Left hindlimb (tissue), 1 donor: ENCODE measurements around the gene LAMC2.
"Not testable (repeated sequence)": the region's sequence is repeated elsewhere in the genome, so short reads cannot be mapped to it uniquely, and the experiment has no call there.

Experiments
- DNase-seq: peaks from one replicate; pipeline ENCODE4 v3.0.0-alpha.2; 2018

The LAMC2 gene

GRCh38 chr1:183239220-183239742, 53.2 kb downstream of the LAMC2 start:
- DNase-seq = no peak

DNA sequence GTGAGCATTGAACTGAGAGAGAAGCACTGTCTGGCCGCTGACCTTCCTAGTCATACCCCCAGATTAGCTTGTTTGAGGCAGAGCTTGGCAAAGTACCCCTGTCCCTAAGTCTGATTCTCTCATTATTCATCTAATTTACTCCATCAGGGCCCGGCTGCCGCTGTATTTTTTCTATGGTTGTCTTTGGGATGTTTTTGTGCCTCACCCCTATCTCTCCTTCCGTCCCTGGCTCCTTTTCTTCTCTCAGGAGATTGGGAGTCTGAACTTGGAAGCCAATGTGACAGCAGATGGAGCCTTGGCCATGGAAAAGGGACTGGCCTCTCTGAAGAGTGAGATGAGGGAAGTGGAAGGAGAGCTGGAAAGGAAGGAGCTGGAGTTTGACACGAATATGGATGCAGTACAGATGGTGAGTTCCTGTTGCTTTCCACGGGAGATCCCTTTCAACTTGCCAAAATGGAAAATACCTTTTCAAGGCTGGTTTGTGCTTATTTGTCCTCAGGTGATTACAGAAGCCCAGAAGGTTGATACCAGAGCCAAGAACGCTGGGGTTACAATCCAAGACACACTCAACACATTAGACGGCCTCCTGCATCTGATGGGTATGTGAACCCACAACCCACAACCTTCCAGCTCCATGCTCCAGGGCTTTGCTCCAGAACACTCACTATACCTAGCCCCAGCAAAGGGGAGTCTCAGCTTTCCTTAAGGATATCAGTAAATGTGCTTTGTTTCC, 53.9 kb downstream of the LAMC2 start:
- DNase-seq = no peak

- DNase-seq = no peak
These were observed 54.4 kb downstream of the LAMC2 start for GRCh38 chr1:183240526-183240825.

GRCh38 chr1:183240853-183241252, 54.8 kb downstream of the LAMC2 start:
- not testable (repeated sequence) for DNase-seq

- DNase-seq = no peak
These were observed 55.4 kb downstream of the LAMC2 start for GRCh38 chr1:183241471-183241870.

DNA sequence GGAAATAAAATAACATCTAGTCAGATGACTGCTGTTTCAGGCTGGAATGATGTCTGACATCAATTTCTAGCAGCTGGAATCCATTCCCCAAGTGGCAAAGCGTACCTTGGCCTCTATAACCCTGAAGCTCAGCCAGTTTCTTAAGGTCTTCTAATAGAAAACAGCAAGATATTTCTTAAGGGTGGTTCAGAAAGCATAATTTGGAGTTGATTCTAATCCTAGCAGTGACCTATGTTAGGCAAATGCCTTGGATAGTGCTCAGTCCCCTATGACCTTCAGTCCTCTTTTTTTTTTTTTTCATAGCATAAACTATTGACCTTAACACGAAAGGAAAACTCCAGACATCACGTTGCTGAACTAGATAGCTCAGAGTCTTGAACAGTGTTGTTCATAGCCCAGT, 56.5 kb downstream of the LAMC2 start:
- DNase-seq = no peak

- no peak for DNase-seq
These were observed 57.3 kb downstream of the LAMC2 start for GRCh38 chr1:183243161-183244050.

DNA sequence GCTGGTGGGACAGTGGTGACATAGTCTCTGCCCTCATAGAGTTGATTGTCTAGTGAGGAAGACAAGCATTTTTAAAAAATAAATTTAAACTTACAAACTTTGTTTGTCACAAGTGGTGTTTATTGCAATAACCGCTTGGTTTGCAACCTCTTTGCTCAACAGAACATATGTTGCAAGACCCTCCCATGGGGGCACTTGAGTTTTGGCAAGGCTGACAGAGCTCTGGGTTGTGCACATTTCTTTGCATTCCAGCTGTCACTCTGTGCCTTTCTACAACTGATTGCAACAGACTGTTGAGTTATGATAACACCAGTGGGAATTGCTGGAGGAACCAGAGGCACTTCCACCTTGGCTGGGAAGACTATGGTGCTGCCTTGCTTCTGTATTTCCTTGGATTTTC, 58.4 kb downstream of the LAMC2 start:
- peak; percentile 71 for DNase-seq

DNA sequence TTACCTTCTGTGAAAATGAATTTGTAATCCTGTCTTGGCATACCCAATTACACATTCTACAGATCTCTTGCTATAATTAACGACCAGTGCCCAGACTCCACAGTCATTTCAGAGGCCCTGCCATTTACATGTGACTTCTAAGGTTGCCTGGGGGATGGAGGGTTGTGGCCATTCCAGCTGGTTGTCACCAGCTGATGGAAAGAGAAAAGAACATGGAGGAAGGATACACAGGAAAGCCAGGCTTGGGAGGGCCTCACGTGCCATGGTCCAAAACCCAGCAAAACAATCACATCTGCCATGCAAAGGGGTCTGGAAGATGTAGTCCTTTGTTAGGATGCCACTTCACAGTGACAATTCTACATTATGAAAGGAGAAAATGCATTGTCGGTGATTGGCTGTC, 59.3 kb downstream of the LAMC2 start:
- no peak for DNase-seq

- DNase-seq = no peak
These were observed 60.4 kb downstream of the LAMC2 start for GRCh38 chr1:183246436-183246835.

- no peak for DNase-seq
These were observed 61.0 kb downstream of the LAMC2 start for GRCh38 chr1:183247066-183247465.

GRCh38 chr1:183247484-183247883, 61.4 kb downstream of the LAMC2 start:
- no peak for DNase-seq

DNA sequence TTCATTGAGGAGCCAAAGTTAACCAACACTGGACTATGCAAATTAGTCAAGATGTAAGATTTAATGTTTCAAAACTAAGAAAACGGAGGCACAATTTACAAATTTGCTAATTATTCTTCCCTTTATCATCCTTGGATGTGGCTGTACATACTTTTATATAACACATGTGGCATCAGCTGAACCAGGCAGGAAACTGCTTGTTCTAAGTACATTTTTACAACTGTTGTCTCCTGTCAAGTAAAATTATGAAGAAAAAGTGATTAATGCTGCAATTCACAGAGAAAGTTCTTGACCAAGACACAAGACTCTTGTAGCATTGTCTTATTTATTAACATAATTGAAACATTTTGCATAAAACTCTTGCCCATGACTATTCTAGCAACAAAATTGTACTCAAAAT, 61.9 kb downstream of the LAMC2 start:
- no peak for DNase-seq

DNA sequence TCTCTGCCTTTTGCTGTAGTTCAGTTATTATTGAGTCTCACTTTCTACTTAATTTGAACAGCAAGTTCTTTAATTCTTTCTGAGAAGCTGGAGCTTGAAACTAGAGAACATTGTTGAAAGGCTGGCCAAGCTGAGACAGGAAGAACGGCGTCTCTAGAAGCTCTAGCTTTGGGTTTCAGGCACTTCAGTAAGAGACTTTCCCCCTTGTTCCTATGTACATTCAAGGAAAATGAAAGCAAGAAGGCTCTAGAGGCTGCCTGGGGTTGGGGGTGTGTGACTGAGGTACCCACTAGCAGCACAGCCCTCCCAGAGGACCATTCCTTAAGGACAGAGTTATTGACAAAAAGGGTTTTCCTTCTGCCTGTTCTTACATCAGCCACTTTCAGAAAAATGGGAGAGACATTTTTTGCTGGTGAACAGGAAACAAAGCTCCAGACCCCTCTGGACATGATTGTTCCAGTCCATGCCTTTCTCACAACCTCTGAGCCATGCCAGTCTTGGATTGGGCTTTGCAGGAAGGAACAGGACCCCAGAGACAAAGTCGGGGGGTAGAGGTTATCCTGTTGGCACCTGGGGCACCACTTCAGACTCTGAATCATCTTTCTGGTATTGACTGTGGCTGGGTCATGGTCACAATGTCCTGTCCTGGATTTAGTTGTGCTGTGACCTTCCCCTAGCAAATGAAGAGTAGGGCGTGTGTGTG, 63.1 kb downstream of the LAMC2 start:
- no peak for DNase-seq

- no peak for DNase-seq
These were observed 63.9 kb downstream of the LAMC2 start for GRCh38 chr1:183249941-183250452.

GRCh38 chr1:183251101-183251958, 65.3 kb downstream of the LAMC2 start:
- no peak for DNase-seq

DNA sequence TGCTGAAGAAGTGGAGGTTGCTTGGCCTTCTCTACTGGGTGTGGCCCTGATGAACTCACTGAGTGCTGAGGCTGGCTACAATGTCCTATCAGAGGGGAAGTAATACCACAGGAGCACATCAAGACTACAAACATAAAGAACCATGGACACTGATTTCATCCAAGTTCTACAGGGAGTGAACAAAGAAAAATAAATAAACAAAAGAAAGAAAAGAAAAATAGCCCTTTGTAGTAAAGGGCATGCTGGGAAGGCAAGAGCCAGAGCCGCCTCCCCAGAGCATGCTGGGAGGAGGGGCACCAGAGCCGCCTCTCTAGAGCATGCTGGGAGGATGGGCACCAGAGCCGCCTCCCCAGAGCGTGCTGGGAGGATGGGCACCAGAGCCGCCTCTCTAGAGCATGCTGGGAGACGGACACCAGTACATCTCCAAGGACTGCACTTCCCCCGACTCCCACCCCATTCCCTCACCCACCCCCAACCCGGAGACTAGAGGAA, 65.9 kb downstream of the LAMC2 start:
- DNase-seq = no peak

DNA sequence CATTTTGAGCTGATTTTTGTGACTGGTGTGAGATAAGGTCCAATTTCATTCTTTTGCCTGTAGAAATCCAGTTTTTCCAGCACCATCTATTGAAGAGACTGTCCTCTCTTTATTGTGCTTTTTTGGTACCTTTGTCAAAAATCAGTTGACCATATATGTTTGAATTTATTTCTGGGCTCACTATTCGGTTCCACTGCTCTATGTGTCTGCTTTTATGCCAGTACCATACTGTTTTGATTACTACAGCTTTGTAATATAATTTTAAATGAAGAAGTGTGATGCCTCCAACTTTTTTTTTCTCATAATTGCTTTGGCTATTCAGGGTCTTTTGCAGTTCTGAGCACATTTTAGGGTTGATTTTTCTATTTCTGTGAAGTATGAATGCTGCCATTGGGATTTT, 69.0 kb downstream of the LAMC2 start:
- no peak for DNase-seq

- no peak for DNase-seq
These were observed 73.9 kb downstream of the LAMC2 start for GRCh38 chr1:183259924-183260323.

- no peak for DNase-seq
These were observed 76.7 kb downstream of the LAMC2 start for GRCh38 chr1:183262628-183263200.

- DNase-seq = no peak
These were observed 78.0 kb downstream of the LAMC2 start for GRCh38 chr1:183263886-183264602.
